Keratinocyte (primary cell): ENCODE data around the gene VAV2. TPM values are rescaled to one million over a fixed set of nuclear protein-coding genes. Genes with fewer than 3 reads are reported as not detected.

ENCODE experiments used
- DNase-seq: peaks from one replicate; pipeline ENCODE4 v3.0.0-alpha.2; 2011; ENCODE audit warnings: low read depth, missing footprints, low spot score
- FAIRE-seq: peaks from 2 replicates; lab custom pipeline; 2011; peaks lifted over from hg19 to GRCh38; lab: Jason Lieb, UNC
- H2AFZ ChIP-seq: 2 replicates; pipeline ENCODE4 v1.6.0; 2012; ENCODE audit warnings: low read length, control low read depth, inconsistent platforms; ENCODE audit not compliant: control insufficient read depth
- H3K27ac ChIP-seq: 2 replicates; pipeline ENCODE4 v1.5.1; 2011; ENCODE audit warnings: low read length; ENCODE audit not compliant: control insufficient read depth, insufficient read depth
- H3K27me3 ChIP-seq: 3 replicates; pipeline ENCODE4 v1.6.0; 2011; ENCODE audit warnings: low read length; ENCODE audit not compliant: control insufficient read depth, insufficient read depth; ENCODE audit errors: extremely low read depth
- H3K36me3 ChIP-seq, 2 experiments: 2 replicates in 1 of 2; 3 replicates in 1 of 2; pipeline ENCODE4 v1.5.1; 2011; ENCODE audit warnings: low read length in 2 of 2, mild to moderate bottlenecking in 1 of 2; ENCODE audit not compliant: control insufficient read depth in 2 of 2, insufficient read depth in 2 of 2; ENCODE audit errors: extremely low read depth in 1 of 2
- H3K4me1 ChIP-seq: 3 replicates; pipeline ENCODE4 v1.5.1; 2011; ENCODE audit warnings: low read length; ENCODE audit not compliant: control insufficient read depth, insufficient read depth; ENCODE audit errors: extremely low read depth
- H3K4me2 ChIP-seq: 3 replicates; pipeline ENCODE4 v1.6.0; 2011; ENCODE audit warnings: low read depth, low read length; ENCODE audit not compliant: control insufficient read depth, insufficient read depth; ENCODE audit errors: extremely low read depth
- H3K4me3 ChIP-seq, 3 experiments: fragments of 200-600 bp in 1 of 3; sonication (generic) in 1 of 3; 2 replicates in 2 of 3; 3 replicates in 1 of 3; pipeline ENCODE4 v1.5.1; 2011 to 2016; ENCODE audit warnings: low read length in 3 of 3, mild to moderate bottlenecking in 3 of 3, control low read depth in 2 of 3, inconsistent platforms in 1 of 3, low read depth in 1 of 3, mixed read lengths in 1 of 3, mixed run types in 1 of 3, moderate library complexity in 1 of 3; ENCODE audit not compliant: control insufficient read depth in 2 of 3, insufficient read depth in 2 of 3; ENCODE audit errors: extremely low read depth in 1 of 3
- H3K79me2 ChIP-seq: 2 replicates; pipeline ENCODE4 v1.6.0; 2012; ENCODE audit warnings: low read length; ENCODE audit not compliant: control insufficient read depth, insufficient read depth
- H3K9ac ChIP-seq: 3 replicates; pipeline ENCODE4 v1.6.0; 2011; ENCODE audit warnings: low read length; ENCODE audit not compliant: control insufficient read depth, insufficient read depth; ENCODE audit errors: extremely low read depth
- H3K9me1 ChIP-seq: 3 replicates; pipeline ENCODE4 v1.6.0; 2011; ENCODE audit warnings: low read length; ENCODE audit not compliant: control insufficient read depth, insufficient read depth; ENCODE audit errors: extremely low read depth
- H3K9me3 ChIP-seq: 2 replicates; pipeline ENCODE4 v1.5.1; 2012; ENCODE audit warnings: low read depth, low read length; ENCODE audit not compliant: control insufficient read depth
- H4K20me1 ChIP-seq: 3 replicates; pipeline ENCODE4 v1.6.0; 2011; ENCODE audit warnings: low read length; ENCODE audit not compliant: control insufficient read depth, insufficient read depth; ENCODE audit errors: extremely low read depth
- CTCF ChIP-seq, 3 experiments: IDR thresholded peaks in 1 of 3; conservative IDR thresholded peaks in 1 of 3; optimal IDR thresholded peaks in 1 of 3; 2 replicates in 2 of 3; 3 replicates in 1 of 3; pipeline versions ENCODE3 to v1.5.1; 2011; ENCODE audit warnings: low read length in 3 of 3, mild to moderate bottlenecking in 3 of 3, moderate library complexity in 2 of 3, control low read depth in 1 of 3, inconsistent platforms in 1 of 3; ENCODE audit not compliant: insufficient read depth in 2 of 3; ENCODE audit errors: extremely low read depth in 1 of 3
- EZH2 ChIP-seq: IDR thresholded peaks from one replicate; pipeline ENCODE4 v1.6.1; 2012; ENCODE audit warnings: inconsistent platforms, mild to moderate bottlenecking, low read length, moderate library complexity
- dilution Hi-C: fragments of 300-500 bp; cut with MboI; formaldehyde crosslinking; loops from one replicate; pipeline ENCODE4 v1.7.0; 2020; ENCODE audit warnings: low sequenced_read_pairs; ENCODE audit not compliant: extremely low pct_ligation_motif_present
- polyA plus RNA-seq, 5 experiments: library from polyadenylated mRNA; depleted of rRNA in 3 of 5; stranded (reverse) in 3 of 5; stranded (forward) in 1 of 5; unstranded in 1 of 5; fragments of >200 nt; gene quantifications; 1 replicate in 1 of 5; 2 replicates in 3 of 5; 3 replicates in 1 of 5; pipeline versions ENCODE4 v1.2.1 to v1.2.3, GENCODE V29; 2011 to 2012; ENCODE audit warnings: missing spikeins in 2 of 5, low read depth in 1 of 5, low replicate concordance in 1 of 5

VAV2 gene
- polyA plus RNA-seq, 1 donor (not counting 4 experiments of a cell fraction or from before 2014, with no cell fraction given): 16.4 TPM

- H3K36me3 ChIP-seq: no peaks in the 10 kb centered on the region
- no peak overlapping the region for H3K4me3 ChIP-seq
- no peak for DNase-seq
- H3K9me1 ChIP-seq: no peaks in the 10 kb centered on the region
- dilution Hi-C loops: no loop called here
- H3K27me3 ChIP-seq: peaks cover 3% of the 10 kb centered on the region
- FAIRE-seq: no peak
- no peaks in the 10 kb centered on the region for H3K4me1 ChIP-seq
- no peak overlapping the region for H3K9ac ChIP-seq
- no peaks in the 10 kb centered on the region for H3K79me2 ChIP-seq
- no peak for TF ChIP-seq CTCF (optimal IDR thresholded peaks at IDR 0.05 in 1 of 3, IDR thresholded peaks at IDR 0.05 in 1 of 3, conservative IDR thresholded peaks at IDR 0.05 in 1 of 3; ENCODE audit: extremely low read depth in 1 of 3, insufficient read depth in 2 of 3, low read length in 3 of 3)
- no peak for TF ChIP-seq EZH2
- H3K4me2 ChIP-seq: no peak overlapping the region
- no peak overlapping the region for H3K27ac ChIP-seq
- H3K9me3 ChIP-seq: no peaks in the 10 kb centered on the region
- no peak overlapping the region for H2AFZ ChIP-seq
- H4K20me1 ChIP-seq: no peaks in the 10 kb centered on the region
Observed at GRCh38 chr9:134010310-134011173, 18.4 kb upstream of the VAV2 start.

DNA sequence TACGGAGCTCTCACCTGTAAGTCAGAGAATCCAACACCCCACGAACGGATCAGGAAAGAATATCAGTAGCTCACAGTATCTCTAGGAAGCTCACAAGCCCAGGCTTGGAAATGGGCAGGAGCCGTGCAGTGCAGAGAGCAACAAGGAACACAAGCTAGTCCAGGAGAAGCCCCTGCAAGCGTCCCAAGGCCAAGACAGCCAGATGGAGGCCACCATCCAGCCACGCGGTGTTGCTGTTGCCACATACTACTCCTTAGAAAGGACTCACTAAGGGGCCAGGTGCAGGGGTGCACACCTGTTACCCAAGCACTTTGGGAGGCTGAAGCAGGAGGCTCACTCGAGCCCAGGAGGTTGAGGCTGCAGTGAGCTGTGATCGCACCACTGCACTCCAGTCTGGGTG lies 15.4 kb upstream of the VAV2 start:
- no peak overlapping the region for H3K4me2 ChIP-seq
- H3K9ac ChIP-seq: no peak overlapping the region
- H3K36me3 ChIP-seq: no peaks in the 10 kb centered on the region
- dilution Hi-C loops: no loop called here
- no peaks in the 10 kb centered on the region for H3K79me2 ChIP-seq
- H3K4me1 ChIP-seq: no peaks in the 10 kb centered on the region
- H3K4me3 ChIP-seq: no peak overlapping the region
- H3K9me3 ChIP-seq: no peaks in the 10 kb centered on the region
- FAIRE-seq: no peak
- peaks cover 3% of the 10 kb centered on the region for H3K27me3 ChIP-seq
- no peaks in the 10 kb centered on the region for H3K9me1 ChIP-seq
- H4K20me1 ChIP-seq: no peaks in the 10 kb centered on the region
- H3K27ac ChIP-seq: no peak overlapping the region
- TF ChIP-seq EZH2 (no peak), CTCF (optimal IDR thresholded peaks at IDR 0.05 in 1 of 3, IDR thresholded peaks at IDR 0.05 in 1 of 3, conservative IDR thresholded peaks at IDR 0.05 in 1 of 3; ENCODE audit: extremely low read depth in 1 of 3, insufficient read depth in 2 of 3, low read length in 3 of 3) (no peak)
- DNase-seq: no peak
- H2AFZ ChIP-seq: no peak overlapping the region
